ENCODE data around the gene PARD6B.

- TF ChIP-seq EZH2phosphoT487 (IDR thresholded peaks at IDR 0.05; ENCODE audit: low read depth), result no peak
- TF ChIP-seq CTCF (IDR thresholded peaks at IDR 0.05; ENCODE audit: low read depth, low read length), result no peak
Observed at GRCh38 chr20:50772420-50773185, 41.2 kb downstream of the PARD6B start.

Data from OCI-LY3 (cell line).